Hindlimb muscle (tissue), 1 donor: ENCODE measurements around the gene ZNF594. TPM values are rescaled to one million over a fixed set of nuclear protein-coding genes. Genes with fewer than 3 reads are reported as not detected.
"Not testable (repeated sequence)": the region's sequence is repeated elsewhere in the genome, so short reads cannot be mapped to it uniquely, and the experiment has no call there.

ENCODE experiments used
- DNase-seq: peaks from one replicate; pipeline ENCODE4 v3.0.0-alpha.2; 2013
- polyA plus RNA-seq: library from polyadenylated mRNA; unstranded; fragments of 120-200 nt; gene quantifications from one replicate; pipeline ENCODE4 v1.2.1, GENCODE V29; 2013; ENCODE audit not compliant: insufficient read length

The ZNF594 gene
- polyA plus RNA-seq, 1 donor, result 9.0 TPM

DNA sequence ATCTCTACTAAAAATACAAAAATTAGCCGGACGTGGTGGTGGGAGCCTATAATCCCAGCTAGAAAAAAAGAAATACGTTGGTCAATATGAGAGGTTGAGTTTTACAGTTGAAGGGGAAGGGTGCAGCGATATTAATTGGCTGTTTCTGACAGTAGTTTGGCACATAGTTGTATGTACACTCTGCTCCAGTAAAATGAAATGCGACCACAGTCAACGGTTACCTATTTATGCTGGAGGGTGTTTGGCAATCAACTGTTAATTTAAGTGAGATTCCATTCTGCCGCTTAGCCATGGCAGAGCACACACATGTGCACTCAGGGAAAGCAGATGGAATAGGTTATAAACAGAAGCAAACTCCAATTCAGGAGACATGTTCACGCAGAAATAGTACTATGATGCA, 9.3 kb upstream of the ZNF594 start:
- no peak for DNase-seq

DNA sequence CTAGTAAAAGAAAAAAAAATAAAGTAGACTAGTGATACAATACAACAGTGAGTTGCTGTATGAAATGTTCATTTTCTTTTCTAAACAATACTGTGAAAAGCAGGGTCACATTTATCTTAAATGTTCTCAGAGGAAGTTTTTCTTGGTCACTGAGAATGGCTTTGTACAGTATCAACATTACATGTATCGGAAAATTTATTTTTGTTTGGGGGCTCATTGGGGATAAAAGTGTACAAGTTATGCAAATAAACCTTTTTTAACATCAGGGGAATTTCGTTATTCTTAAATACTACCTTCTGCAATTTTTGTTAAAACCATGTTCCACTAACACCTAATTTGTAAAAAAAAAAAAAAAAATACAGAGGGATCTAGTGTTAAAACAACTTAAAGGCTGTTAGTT, 8.7 kb upstream of the ZNF594 start:
- DNase-seq, result no peak

DNA sequence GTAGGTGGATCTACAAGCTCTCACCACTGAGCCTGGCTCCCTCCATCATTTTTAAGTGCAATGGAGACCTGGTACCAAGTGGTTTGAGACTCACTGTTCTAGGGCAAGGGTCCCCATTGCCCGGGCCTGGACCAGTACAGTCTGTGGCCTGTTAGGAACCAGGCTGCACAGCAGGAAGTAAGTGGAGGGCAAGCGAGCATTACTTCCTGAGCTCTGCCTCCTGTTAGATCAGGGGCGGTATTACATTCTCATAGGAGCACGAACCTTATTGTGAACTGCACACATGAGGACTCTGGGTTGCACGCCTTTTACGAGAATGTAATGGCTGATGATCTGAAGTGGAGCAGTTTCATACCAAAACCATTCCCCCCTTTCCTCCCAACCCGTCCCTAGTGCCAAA, 6.8 kb upstream of the ZNF594 start:
- no peak for DNase-seq

GRCh38 chr17:5194346-5194745, 2.7 kb upstream of the ZNF594 start:
- DNase-seq, result no peak

DNA sequence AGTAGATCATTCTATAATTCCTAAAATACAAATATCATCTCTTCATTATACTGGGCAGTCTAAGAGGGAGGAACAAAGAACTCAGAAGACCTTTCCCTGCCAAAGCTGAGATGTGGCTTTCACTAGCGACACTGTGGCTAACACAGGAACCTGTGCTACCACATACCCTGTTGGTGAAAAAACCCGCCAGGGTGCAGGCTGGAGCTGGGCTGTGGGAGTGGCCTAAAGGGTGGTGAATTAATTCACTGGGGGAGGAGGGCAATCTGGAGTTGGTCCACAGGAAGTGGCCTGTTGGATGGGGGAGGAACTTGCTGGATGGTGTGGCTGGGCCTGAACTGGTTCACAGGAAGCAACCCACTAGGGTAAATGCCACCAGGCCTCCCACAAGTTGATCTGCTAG, 7.4 kb downstream of the ZNF594 start:
- DNase-seq, result no peak

DNA sequence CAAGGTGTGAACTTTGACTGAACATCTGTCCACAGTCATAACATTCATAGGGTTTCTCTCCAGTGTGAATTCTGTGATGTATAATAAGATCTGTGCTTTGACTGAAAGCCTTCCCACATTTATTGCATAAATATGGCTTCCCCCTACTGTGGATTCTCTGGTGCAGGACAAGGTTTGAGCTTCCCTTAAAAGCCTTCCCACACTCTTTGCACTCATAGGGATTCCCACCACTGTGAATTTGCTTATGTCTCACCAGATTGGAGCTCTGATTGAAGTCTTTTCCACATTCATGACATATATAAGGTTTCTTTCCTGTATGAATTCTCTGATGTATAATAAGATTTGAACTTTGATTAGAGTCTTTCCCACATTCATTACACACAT, 8.3 kb downstream of the ZNF594 start:
- no peak for DNase-seq

DNA sequence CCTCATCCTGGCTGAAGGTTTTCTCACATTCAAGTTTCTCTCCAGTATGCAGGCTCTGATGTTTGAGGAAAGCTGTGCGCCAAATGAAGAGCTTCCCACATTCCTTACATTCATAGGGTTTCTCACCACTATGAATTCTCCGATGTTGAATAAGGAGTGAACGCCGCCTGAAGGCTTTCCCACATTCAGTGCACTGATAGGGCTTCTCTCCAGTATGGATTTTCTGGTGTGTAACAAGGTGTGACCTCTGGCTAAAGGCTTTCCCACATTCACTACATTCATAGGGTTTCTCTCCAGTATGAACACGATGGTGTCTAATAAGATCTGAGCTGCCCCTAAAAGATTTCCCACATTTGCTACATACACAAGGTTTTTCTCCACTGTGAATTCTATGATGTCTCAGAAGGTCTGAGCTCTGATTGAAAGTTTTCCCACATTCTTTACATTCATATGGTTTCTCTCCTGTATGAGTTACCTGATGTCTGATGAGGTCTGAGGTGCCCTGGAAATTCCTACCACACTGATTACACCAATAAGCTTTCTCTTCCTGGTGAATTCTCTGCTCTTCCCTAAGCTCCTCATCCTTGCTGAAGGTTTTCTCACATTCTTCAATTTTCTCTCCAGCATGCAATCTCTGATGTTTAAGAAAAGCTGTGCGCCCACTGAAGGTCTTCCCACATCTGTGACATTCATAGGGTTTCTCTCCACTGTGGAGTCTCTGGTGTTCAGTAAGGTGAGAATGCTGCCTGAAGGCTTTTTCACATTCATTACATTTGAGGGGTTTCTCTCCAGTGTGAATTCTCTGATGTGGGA, 8.9 kb downstream of the ZNF594 start:
- no peak for DNase-seq

GRCh38 chr17:5181509-5182305, 10.0 kb downstream of the ZNF594 start:
- no peak for DNase-seq

DNA sequence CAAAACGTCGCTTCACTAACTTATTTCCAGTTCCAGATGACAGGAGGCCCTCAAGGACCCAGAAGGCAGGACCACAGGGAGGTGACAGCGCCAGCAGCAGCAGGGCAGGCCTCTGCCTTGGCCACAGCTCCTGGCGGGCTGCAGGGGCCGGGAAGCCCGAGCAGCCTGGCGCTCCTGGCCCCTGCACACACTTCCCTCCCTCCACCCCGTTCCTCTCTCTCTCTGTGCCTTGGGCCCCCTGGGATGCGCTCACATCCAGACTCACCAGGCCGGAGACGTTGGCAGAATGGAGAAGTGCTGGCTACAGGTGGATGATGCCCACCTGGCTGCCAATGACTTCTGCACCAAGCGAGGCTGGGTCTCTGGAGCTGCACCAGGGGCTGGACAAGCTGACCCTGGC, 12.7 kb downstream of the ZNF594 start:
- DNase-seq, result no peak

DNA sequence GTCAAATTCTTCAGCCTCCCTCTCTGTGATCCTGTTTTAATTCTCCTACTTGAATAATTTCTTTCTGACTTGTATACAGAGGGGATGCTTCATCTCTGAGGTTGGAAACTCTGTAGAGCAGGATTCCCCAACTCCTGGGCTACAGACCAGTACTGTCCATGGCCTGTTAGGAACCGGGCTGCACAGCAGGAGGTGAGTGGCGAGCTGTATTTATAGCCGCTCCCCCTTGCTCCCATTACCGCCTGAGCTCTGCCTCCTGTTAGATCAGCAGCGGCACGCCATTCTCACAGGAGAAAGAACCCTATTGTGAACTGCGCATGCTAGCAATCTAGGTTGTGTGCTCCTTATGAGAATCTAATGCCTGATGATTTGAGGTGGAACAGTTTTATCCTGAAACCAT, 16.6 kb downstream of the ZNF594 start:
- not testable (repeated sequence) for DNase-seq

- DNase-seq, result not testable (repeated sequence)
These were observed 25.7 kb downstream of the ZNF594 start for GRCh38 chr17:5165791-5166564.

DNA sequence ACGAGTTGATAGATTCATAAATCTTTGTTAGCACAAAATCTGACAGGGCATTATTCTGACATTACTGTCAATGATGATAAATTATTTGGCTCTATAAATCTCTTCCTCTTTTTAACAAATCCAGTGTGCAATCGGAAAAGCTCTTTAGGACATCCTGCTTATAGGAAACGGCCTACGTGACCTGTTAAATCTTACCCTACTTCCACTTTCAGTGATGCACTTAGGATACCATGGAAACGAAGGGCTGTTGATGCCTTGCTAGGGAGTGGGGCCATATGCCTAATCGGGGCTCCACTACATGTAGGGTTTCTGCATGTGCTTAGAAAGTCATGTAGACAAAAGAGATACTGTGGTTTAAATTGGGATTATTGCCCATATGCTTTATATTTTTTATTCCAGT, 27.2 kb downstream of the ZNF594 start:
- DNase-seq, result no peak

DNA sequence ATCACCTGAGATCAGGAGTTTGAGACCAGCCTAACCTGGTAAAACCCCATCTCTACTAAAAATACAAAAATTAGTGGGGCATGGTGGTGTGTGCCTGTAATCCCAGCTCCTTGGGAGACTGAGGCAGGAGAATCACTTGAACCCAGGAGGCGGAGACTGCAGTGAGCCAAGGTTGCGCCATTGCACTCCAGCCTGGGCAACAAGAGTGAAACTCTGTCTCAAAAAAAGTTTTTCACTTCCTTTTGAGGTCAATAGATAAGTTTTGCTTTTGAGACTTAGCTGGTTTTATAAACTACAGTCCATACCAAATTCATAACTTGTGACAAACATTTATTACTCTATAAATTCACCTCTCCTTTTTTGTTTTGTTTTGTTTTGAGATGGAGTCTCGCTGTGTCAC, 29.9 kb downstream of the ZNF594 start:
- not testable (repeated sequence) for DNase-seq

DNA sequence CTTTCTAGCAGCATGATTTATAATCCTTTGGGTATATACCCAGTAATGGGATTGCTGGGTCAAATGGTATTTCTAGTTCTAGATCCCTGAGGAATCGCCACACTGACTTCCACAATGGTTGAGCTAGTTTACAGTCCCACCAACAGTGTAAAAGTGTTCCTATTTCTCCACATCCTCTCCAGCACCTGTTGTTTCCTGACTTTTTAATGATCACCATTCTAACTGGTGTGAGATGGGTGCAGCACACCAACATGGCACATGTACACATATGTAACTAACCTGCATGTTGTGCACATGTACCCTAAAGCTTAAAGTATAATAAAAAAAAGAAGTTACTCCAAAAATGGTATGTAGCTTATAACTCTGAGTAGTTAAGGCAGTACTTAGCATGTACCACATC, 31.0 kb downstream of the ZNF594 start:
- DNase-seq, result not testable (repeated sequence)

DNA sequence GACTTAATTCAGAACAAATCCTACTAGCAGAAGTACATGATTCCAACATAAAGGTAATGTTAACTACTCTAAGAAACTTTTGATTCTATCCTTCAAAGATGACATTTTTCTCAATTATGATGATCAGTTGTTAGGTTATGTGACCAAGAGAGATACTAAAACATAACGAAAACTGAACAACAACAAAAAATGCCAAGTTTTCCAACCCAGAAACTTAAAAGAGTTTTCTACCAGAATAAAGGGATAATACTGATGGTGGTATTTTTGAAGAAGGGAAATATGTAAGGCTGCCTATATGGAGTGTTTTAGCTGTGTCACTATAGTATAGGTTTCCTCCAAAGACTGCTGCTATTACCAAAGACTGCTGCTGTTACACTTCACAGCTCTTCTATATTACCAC, 45.5 kb downstream of the ZNF594 start:
- DNase-seq, result not testable (repeated sequence)

DNA sequence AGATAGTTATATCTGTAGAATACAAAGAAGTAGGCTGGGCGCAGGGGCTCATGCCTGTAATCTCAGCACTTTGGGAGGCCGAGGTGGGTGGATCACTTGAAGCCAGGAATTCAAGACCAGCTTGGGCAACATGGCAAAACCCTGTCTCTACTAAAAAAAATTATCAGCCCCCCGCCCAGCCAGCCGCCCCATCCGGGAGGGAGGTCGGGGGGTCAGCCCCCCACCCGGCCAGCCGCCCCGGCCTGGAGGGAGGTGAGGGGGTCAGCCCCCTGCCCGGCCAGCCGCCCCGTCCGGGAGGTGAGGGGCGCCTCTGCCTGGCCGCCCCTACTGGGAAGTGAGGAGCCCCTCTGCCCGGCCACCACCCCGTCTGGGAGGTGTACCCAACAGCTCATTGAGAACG, 48.8 kb downstream of the ZNF594 start:
- not testable (repeated sequence) for DNase-seq

DNA sequence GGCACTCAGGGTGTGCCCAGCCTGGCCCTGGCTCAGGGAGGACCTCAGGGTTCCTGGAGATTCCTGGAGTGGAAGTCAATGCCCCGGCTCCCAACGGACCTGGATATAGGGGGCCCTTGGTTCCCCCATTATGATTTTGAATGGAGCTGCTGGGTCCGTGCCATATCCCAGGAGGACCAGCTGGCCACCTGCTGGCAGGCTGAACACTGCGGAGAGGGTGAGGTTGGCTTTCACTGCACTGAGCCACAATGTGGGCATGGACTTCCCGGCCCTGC, 52.3 kb downstream of the ZNF594 start:
- no peak for DNase-seq

- DNase-seq, result no peak
These were observed 52.8 kb downstream of the ZNF594 start for GRCh38 chr17:5138616-5139457.

- DNase-seq, result not testable (repeated sequence)
These were observed 53.5 kb downstream of the ZNF594 start for GRCh38 chr17:5138198-5138544.

DNA sequence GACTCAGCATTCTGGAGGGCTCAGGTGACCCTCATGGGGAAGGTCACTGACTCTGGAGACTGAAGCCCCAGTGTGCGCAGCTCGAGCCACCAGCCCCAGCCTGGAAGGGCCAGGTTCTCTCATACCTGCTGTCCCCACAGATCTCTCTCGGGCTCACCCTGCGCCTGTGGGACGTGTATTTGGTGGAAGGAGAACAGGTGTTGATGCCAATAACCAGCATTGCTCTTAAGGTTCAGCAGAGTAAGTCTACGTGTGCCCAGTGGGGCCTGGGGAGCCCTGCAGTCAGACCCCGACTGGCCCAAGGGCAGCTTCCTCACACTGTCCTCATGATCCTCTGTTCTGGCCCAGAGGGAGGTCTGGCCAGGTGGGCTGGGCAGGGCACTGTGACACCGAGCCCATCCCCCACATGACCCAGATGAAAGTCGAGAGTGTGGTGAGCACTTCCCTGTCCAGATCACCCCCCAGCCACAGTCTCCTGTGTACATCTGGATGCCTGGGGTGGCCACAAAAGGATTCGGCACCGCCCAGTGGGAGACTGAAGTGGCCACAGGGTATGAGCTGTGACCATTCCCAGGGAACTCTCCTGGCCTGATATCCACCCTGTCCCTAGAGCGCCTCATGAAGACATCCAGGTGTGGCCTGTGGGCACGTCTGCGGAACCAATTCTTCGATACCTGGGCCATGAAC, 54.0 kb downstream of the ZNF594 start:
- DNase-seq, result not testable (repeated sequence)

DNA sequence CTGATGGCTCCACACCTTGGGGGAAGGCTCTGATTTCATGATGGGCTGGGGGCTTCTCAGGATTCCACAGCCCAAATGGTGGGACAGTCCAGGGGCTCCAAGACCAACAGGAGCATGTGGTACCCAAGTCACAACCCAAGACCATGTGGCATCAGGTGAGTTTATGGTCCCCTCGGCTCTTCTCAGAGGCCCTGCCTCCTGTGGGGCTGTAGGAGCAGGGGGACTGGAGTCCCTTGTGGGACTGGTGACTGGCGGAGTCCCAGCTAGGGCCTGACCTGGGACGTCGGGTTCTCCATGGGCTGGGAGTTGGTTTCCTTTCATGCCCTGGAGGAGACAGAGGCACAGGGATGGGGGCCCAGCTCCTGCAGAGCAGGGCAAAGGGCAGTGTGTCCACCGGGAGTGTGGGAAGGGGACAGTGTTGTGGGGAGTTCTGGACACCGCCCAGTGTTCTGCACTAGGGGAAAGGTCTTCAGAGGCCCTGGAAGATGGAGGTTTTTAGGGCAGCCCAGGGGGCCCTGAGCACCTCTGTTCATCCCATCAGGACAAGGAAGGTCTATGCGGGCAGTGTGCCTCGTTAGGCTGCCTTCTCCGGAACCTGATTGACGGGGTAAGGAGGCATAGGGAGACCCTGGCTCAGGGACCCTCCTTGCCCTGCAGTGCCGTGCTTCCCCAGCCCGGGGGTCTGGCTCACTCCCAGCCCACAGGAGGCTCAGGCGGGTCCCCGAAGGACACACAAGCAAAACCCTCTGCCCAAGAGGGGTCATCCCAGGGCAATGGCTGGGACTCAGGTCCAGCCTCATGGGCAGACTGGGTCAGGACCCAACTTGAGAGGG, 54.9 kb downstream of the ZNF594 start:
- not testable (repeated sequence) for DNase-seq
